RKO (cell line): ENCODE results near the gene PDE7B.
"Not testable (repeated sequence)": the region's sequence is repeated elsewhere in the genome, so short reads cannot be mapped to it uniquely, and the experiment has no call there.

Source experiments
- DNase-seq: peaks from one replicate; pipeline ENCODE4 v3.0.0-alpha.2; 2016; ENCODE audit warnings: low spot score

The PDE7B gene

DNA sequence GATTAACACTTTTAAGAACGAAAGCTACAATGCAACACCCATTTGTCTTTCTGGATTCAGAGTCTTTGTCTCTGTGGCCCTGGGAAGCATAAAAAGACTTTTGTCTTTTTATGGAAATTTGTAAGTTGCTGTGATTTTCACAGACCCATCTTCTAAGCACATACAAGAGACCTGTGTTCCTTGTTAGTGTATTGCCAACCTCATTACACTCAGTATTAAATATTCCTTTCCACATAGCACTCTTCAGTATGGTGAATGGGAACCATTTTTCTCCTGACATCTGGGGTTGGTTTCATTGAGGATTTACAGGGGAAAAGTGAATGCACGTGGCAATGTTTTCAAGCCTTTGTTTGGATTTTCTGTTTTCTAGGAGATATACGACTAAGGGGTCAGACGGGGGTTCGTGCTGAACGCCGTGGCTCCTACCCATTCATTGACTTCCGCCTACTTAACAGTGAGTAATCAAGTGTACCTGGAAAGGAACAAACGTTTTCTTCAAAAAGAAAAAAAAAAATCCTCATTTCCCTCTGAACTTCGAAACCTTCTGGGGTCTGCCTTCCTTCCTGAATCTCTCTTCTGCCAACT is 257.0 kb downstream of the PDE7B start:
- DNase-seq = no peak

DNA sequence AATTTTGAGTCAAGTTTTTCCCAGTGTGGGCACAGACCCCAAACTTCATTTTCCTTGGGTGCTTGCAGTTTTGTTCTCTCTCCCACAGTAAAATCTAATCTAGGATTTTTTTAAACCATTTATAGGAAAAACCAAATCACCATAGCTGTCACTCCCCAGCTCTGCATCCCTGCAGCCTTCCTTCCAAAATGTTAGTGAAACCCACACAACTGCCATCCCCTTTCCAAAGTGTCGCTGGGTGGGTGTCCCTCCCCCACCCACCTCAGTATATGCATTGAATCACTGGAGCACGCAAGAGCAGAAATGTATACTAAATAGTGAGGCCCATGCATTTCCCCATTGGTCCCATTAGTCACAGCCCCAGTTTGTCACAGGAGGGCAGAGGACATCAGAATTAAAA is 260.3 kb downstream of the PDE7B start:
- DNase-seq = no peak

DNA sequence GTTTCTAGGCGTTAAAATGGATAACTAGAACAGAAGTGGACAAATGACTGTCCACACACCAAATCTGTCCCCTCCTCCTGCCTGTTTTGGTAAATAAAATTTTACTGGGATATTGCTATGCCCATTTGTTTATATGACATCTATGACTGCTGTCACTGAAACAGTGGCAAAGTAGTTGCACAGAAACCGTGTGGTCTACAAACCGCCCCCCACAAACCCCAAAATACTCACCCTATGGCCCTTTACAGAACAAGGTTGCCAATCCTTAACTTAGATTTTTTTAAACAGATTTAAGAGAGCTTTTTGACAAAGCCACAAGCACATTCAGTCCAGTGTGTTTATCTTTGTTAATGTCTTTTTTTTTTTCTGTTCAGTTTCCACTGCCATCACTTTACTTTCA is 260.8 kb downstream of the PDE7B start:
- no peak for DNase-seq

DNA sequence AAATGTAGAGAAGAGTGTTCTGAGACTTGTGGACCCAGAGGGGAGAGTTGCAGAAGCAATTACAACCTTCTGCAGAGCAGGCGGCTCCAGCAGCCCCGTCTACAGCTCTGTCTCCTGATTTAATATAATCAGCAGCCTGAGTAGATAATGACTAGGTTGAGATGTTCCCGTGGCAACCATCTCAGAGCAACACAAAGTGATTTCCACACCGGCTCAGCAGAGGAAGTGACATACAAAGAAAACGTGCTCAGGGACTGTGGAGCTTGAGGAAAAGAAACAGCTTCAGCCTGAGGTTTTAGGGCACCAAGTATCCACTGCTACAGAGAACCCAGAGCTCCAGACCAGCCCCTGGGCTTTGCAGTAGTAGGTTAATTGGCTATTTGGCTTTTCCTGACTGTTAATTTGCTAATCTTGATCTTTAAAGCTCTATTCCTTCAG is 262.3 kb downstream of the PDE7B start:
- peak; percentile 26 for DNase-seq

DNA sequence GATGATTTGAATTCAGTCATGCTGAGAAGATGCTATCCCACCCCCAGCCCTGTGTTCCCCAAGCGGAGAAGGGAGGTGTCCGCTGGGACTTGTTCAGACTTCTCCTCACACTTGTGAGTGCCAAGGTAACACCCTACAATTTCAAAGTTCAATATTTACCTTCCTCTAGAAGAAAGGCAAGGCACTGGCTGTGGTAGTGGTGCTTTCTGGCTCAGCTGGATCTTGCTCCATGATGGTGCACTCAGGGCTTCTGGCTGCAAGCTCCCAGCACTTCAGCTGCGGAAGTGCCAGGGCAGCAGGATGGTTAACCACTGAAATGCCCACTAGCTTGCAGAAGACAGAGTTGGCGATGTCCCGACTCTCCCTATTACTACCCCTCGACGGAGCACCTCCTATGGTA is 263.2 kb downstream of the PDE7B start:
- no peak for DNase-seq

DNA sequence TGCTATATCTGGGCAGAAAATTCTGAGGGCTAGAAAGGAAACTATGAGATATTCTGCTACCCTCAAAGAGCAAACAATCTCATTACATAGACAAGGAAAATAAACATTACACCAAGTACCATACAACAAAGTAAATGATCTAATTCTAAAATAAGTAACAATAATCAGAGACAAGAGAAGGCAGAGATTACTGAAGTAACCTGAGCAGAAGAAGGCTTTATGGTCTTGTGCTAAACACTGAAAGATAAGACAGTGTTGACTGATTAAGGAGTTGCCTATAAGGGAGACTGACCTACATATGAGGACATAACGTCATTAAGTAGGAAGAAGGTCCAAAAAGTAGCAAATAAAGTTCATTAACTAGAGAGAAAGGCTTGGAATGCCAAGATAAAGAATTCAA is 264.4 kb downstream of the PDE7B start:
- no peak for DNase-seq

DNA sequence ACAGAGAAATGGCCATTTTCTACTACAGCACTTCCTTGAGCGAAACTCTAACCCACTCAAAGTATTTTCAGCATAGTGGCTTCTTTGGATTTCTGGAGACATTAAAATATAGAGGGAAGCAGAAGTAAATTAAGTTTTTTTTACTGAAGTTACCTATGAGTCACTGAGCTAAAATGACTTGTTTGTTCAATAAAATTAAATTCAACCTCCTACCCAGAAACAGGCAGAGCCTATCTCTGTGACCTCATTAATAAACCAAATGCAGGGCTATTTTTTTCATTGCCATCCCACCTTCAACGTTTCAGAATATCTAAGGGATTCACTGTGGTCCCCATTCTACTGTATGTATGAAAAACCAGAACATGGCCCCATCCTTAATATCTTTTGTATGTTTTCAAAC is 265.6 kb downstream of the PDE7B start:
- DNase-seq = no peak

DNA sequence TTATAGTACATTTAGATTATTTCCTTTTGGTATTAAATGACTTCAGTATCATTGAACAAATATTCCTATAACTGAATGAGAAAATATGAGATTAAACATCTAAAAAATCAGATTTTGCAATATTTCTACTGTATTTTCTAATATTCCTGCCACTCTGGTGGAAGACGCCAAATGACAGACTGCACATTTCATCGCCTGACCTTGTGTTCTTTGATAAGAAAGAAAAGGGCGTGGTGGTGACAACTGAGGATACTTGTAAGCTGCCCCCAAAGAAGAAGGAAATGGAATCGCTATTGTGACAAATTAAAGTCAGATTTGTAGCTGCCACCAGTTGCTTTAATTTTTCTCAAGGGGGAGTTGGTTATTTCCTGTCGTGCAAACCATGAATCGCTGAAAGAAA is 267.3 kb downstream of the PDE7B start:
- no peak for DNase-seq

DNA sequence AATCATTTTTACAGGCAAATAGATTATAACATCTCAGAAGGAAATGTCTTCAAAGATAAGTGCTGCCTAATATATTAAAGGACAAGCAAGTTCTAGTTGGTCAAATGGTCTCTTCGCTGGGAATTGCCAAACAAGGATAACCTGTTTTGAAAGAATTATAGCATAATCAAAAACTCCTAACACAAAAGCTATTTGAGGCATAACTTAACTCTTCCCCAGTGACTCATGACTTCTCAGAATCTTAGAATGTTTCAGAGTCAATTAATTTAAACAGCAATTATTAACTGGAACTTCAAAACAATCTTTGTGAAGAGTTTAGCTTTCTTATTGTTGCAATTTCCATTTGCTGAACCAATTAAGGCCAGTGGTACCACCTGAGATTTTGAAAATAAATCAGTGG is 272.0 kb downstream of the PDE7B start:
- DNase-seq = no peak

DNA sequence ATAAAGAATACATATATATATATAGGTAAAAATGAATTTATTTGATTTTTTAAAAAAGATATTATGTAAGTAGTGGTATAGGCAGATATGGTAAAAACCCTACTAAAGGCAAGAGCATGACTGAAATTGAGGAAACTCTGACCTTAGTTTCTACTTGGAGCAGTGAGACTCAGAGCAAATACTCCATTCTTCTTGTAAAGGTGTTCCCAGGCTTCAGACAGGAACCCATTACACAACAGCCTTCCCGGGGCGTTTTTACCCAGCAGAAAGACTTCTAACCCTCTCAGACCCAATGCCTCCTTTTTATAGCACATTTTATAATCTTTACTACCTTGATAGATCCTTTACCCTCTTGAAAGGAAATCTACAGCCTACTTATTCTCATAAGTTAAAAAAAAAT is 274.1 kb downstream of the PDE7B start:
- no peak for DNase-seq

DNA sequence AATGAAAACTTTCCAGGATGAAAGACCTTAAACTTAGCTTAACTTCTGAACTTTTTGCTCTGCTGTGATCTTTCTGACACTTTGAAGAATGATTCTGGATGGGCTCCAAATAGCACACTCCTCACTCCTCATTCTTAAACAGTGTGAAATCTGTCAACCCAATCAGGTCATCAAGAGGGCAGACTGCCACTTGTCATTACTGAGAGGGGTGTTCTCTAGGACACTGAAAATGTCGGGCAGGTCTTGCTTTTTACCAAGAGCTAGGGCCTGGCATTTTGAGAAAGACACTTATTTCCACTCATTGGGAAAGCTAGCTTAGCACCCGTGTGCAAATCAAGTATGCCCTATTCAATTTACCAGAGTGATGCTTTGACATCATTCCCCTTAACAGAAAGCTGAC is 276.4 kb downstream of the PDE7B start:
- DNase-seq = no peak

DNA sequence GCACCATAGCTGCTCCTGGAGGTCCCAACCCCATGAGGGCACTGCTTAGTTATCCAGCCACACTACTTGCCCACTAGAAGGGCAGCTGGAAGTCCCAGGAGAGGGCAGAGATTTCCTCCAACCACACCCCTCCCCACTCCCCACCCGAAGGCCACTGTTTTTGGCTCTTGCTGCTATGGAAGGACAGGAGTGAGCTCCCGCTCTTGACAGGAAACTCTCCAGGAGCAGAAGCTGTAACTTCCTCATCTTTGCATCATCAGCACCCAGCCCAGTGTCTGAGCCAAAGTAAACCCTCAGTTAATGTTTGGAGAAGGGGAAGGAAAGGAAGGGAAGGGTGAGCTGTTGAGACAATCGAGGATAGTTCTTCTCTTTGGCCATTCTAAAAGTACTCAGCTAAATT is 277.9 kb downstream of the PDE7B start:
- DNase-seq = no peak

DNA sequence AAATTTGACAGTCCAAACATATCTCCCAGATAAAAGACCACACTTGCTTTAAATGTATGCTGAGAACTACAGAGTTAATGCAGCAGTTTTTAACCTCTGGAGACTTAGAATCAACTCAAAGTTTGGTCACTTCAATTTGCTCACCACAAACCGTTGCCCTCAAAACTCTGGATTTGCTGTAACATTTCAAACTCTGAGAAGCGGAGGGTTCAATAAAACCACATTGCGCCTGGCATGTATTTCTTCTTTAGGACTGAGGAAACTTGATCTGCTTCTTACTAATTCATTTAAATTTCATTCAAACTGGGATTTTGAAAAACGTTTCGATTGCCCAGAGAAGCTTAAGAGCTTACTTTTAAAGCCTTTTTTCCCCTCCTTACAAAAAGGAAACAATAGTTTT is 282.8 kb downstream of the PDE7B start:
- no peak for DNase-seq

DNA sequence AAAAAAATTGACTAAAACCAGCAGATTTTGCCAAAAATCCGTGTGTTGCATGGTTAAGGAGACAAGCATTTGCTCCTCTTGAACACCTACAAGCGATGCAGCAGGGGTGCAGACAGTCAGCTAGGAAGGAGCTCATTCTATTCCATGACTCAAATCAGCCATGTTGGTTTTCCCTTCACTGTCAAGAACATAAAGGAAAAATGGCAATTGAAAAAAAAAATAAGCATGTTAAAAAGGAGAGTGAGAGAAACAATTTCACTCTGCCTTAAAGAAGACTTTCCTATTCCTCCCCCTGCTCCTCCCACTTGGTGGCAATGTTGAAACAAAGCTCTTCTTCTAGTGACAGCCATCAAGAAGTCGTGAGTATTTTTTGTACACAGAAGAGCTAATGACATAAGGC is 283.2 kb downstream of the PDE7B start:
- DNase-seq = no peak

DNA sequence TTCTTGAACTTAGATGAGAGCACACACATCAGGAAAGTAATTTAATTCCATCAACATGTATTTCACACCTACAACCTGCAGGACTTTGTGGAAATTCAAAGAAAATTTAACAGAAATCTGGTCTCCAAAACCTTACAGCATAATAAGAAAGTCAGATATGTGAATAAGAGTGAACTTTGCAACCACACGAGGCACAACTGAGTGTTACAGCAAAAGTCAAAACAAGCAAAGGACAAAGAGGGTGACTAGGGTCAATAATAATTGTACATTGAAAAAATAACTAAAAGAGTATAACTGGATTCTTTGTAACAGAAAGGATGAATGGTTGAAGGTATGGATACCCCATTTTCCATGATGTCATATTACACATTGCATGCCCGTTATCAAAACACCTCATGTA is 284.8 kb downstream of the PDE7B start:
- DNase-seq = no peak

DNA sequence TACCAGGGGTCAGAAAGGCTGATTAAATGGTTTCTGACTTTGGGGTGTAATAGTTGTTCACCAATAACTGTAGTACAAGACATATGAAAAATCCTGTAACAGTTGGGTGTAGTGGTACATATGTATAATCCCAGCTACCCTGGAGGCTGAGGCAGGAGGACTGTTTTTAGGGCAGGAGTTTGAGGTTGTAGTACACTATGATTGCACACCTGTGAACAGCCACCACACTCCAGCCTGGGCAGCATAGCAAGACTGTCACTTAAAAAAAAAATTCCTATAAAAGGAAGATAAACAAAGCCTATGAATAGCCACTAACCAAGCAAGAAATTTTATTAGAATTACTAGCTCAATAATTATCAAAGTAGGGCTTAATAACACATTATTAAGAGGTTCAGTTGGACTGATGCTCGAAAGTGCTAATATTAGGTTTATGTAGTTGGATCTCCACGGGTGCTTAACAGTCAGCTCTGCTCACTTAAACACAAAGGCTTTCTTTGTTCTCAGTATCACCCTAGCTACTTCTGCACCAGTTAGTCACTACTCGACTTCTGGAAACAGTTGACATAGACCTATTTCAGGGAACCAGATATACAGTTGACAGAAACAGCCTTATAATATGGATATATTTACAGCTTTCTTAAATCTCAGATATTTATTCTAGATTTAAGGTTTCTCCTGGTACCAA is 285.6 kb downstream of the PDE7B start:
- no peak for DNase-seq

DNA sequence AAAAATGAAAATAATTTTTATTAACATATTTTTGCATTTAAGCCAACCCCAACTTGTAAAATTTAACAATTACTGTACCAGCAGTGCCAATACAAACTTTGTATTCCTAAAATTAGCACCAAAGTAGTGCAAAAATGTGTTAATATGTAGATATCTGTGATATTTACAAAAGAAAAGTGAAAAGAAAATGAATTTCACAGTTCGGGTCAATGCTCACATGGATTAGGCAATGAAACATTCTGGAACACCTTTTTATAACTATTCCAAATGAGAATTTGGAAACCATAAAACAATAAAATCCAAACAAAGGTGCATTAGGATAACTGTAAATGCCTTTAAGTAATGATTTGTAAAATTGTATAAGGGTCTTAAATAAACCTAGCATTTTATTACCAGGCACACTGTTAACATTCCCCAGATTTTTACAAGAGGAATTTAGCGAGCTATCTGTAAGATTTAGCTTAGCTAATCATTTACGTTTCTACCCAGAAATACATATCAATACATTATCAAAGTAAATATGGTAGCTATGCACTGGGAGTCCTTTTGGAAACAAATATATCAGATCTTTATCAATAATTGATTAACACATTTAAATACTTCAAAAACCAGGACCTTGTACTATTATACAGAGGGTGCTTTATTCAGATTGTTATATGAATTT is 286.4 kb downstream of the PDE7B start:
- DNase-seq = no peak

DNA sequence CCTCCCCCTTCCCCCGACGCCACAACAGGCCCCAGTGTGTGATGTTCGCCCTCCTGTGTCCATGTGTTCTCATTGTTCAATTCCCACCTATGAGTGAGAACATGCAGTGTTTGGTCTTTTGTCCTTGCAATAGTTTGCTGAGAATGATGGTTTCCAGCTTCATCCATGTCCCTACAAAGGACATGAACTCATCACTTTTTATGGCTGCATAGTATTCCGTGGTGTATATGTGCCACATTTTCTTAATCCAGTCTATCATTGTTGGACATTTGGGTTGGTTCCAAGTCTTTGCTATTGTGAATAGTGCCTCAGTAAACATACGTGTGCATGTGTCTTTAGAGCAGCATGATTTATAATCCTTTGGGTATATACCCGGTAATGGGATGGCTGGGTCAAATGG is 287.6 kb downstream of the PDE7B start:
- DNase-seq = not testable (repeated sequence)

DNA sequence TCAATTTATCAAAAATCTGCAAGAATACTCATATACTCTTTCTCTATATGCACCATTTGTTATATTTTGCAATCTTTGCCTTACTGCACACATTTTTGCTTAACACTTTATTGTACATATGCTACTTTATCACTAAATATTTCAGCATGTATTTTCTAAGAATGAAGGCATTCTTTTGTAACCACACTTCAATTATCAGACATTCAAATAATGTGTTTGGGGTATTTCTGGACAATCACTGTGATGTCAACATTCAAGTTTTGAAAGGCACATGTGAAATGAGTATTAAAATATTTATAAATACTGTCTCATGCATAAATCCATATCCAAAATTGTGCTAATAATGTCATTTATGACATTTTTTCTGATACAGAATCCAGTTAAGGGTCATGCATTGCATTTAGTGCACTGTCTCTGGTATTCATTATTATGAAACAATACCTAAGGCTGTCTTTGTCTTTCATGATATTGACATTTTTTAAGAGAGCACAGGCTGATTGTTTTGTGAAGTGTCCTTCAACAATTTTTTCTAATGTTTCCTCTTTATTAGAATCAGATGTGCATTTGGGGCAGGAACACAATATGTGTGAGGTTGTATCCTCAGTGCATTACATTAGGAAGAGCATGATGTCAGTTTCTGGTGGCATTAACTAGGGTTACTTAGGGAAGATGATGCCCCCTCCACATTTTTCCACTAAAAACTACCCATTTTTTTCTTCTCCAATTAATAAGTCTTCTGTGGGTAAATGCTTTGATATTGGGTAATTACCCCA is 292.9 kb downstream of the PDE7B start:
- DNase-seq = no peak

DNA sequence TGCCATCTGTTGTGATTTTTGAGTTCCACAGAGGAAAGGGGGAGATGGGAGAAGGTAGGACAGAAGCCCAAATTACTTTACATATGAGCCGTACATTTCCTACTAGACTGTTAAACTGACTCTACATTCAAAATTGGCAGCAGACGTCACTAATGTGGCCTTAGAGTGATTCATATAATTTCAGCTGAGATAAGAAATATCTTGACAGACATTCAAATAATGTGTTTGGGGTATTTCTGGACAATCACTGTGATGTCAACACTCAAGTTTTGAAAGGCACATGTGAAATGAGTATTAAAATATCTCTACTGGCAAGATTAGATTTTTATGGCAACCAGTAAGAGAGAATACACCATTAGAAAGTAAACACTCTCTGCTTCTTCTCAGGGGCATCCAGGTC is 294.6 kb downstream of the PDE7B start:
- no peak for DNase-seq

DNA sequence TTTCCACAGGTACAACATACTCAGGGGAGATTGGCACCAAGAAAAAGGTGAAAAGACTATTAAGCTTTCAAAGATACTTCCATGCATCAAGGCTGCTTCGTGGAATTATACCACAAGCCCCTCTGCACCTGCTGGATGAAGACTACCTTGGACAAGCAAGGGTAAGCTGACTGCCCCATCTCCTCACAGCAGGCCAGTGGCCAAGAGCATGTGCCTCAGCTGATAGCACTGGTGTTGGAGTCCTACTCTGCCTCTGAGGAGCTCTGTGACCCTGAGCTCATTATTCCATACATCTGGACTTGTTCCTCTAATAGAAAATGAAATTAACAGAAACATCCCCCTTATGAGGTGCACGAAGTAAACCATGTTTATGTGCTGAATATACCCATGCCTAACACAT is 295.8 kb downstream of the PDE7B start:
- no peak for DNase-seq

DNA sequence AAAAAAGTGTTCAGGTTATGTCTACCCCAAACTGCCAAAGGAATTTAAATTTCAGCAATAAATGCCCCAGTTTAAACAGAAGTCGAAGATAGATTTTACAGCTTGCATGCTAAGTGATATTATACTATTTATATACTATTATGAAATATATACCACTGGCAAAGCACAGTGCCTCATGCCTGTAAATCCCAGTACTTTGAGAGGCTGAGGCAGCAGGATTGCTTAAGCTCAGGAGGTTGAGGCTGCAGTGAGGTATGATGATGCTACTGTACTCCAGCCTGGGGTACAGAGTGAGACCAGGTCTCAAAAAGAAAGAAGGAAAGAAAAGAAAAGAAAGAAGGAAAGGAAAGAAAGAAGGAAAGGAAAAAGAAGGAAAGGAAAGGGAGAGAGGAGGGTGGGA is 296.6 kb downstream of the PDE7B start:
- no peak for DNase-seq

DNA sequence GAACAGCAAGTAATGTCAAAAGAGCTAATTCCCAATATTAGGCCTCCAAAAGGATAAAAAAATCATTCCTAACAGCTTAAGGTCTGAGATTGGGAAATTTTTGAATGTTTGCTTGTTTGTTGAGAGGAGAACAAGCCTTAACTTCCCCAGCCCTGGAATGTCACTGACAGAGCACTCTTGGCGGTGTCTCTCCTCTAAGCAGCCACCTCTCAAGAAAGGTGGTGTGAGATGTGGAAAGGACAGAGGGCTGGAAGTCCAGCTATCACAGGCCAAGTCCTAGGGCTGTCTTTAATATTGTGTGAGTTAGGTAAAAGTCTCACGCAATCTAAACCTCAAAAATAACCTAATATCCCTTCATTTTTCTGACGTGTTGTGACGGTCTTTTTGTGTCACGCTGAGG is 297.0 kb downstream of the PDE7B start:
- DNase-seq = no peak
